Esophagus muscularis mucosa (tissue), 4 donors: ENCODE results near the gene MLLT3. TPM values are rescaled to one million over a fixed set of nuclear protein-coding genes. Genes with fewer than 3 reads are reported as not detected.

Experiments used
- DNase-seq: peaks from one replicate; pipeline ENCODE4 v3.0.0-alpha.2; 2017; ENCODE audit errors: extremely low spot score
- H3K27ac ChIP-seq, 4 donors: fragments of 200-600 bp; sonication (generic); replicated peaks in 1 of 4; 1 replicate in 3 of 4; 2 replicates in 1 of 4; pipeline ENCODE4 v1.5.1; 2016 to 2019; ENCODE audit warnings: mild to moderate bottlenecking in 1 of 4
- H3K27me3 ChIP-seq, 4 donors: fragments of 200-600 bp; sonication (generic); one replicate each; pipeline versions ENCODE4 v1.5.1 to v1.6.0; 2016 to 2019
- H3K36me3 ChIP-seq, 4 donors: fragments of 200-600 bp; sonication (generic); one replicate each; pipeline ENCODE4 v1.5.1; 2016 to 2019
- H3K4me1 ChIP-seq, 4 donors: fragments of 200-600 bp; sonication (generic); one replicate each; pipeline ENCODE4 v1.5.1; 2016 to 2019
- H3K4me3 ChIP-seq, 4 donors: fragments of 200-600 bp; sonication (generic); 1 replicate in 2 of 4; 2 replicates in 2 of 4; pipeline ENCODE4 v1.5.1; 2016 to 2019; ENCODE audit warnings: mild to moderate bottlenecking in 4 of 4, moderate library complexity in 1 of 4
- H3K9me3 ChIP-seq, 4 donors: fragments of 200-600 bp; sonication (generic); 1 replicate in 3 of 4; 2 replicates in 1 of 4; pipeline ENCODE4 v1.5.1; 2016 to 2019
- CTCF ChIP-seq, 3 experiments: fragments of 200-600 bp in 2 of 3; fragments of 450-650 bp in 1 of 3; sonication (generic) in 2 of 3; IDR thresholded peaks; one replicate each; pipeline ENCODE4 v1.5.1; 2017 to 2019; ENCODE audit warnings: antibody characterized with exemption in 3 of 3, mild to moderate bottlenecking in 2 of 3, moderate library complexity in 1 of 3
- EP300 ChIP-seq: sonication (generic); formaldehyde crosslinking; IDR thresholded peaks from one replicate; pipeline ENCODE4 v1.6.1; 2017; ENCODE audit warnings: antibody characterized with exemption
- POLR2A ChIP-seq: fragments of 450-650 bp; IDR thresholded peaks from one replicate; pipeline ENCODE4 v1.6.1; 2017; ENCODE audit warnings: antibody characterized with exemption, moderate library complexity, mild to moderate bottlenecking, low read depth
- POLR2AphosphoS5 ChIP-seq, 2 donors: sonication (generic); formaldehyde crosslinking; IDR thresholded peaks; one replicate each; pipeline ENCODE4 v1.6.1; 2017; ENCODE audit warnings: antibody characterized with exemption in 2 of 2
- WGBS: methylation state at CpG from one replicate; pipeline ENCODE4 v1.1.5; 2018; 5-methylcytosine and 5-hydroxymethylcytosine counted together
- intact Hi-C: fragments of 100-400 bp; cut with DNase I; formaldehyde crosslinking; loops from one replicate; pipeline ENCODE4 v1.15.1; 2023
- total RNA-seq, 4 donors: library from RNA; depleted of rRNA; stranded (reverse); fragments of >200 nt; gene quantifications; one replicate each; pipeline versions ENCODE4 v1.1.0 to v1.2.1, GENCODE V29; 2016

Gene MLLT3
- total RNA-seq, 4 donors from 2014 or later, result 14.1 to 30.7 (median 18.0) TPM

GRCh38 chr9:20564650-20565049 is 57.6 kb downstream of the MLLT3 start:
- H3K27ac ChIP-seq, result no peak overlapping the region
- no peaks in the 10 kb centered on the region for H3K36me3 ChIP-seq
- H3K4me3 ChIP-seq, result no peak overlapping the region
- intact Hi-C loops, result no loop called here
- H3K27me3 ChIP-seq, result no peaks in the 10 kb centered on the region
- no peak for DNase-seq
- TF ChIP-seq CTCF (IDR thresholded peaks at IDR 0.05) (no peak), POLR2AphosphoS5 (IDR thresholded peaks at IDR 0.05) (no peak), EP300 (no peak), POLR2A (no peak)
- H3K4me1 ChIP-seq, result peaks cover 16 to 60% (median 53%) of the 10 kb centered on the region in 4 donors
- no peaks in the 10 kb centered on the region for H3K9me3 ChIP-seq
- 74% methylated on average over 3 of the region's 3 CpGs for WGBS

- H3K4me3 ChIP-seq, result no peak overlapping the region
- no peaks in the 10 kb centered on the region for H3K27me3 ChIP-seq
- TF ChIP-seq POLR2AphosphoS5 (IDR thresholded peaks at IDR 0.05) (no peak), EP300 (no peak), CTCF (IDR thresholded peaks at IDR 0.05) (no peak), POLR2A (no peak)
- H3K4me1 ChIP-seq, result peaks cover 16 to 60% (median 54%) of the 10 kb centered on the region in 4 donors
- intact Hi-C loops, result no loop called here
- no peaks in the 10 kb centered on the region for H3K36me3 ChIP-seq
- no peaks in the 10 kb centered on the region for H3K9me3 ChIP-seq
- WGBS, result 8% methylated on average over 1 of the region's 1 CpG
- no peak overlapping the region for H3K27ac ChIP-seq
- peak; percentile 0 for DNase-seq
These were observed 58.4 kb downstream of the MLLT3 start for GRCh38 chr9:20563917-20564316.

GRCh38 chr9:20562051-20562450 is 60.2 kb downstream of the MLLT3 start:
- Histone ChIP-seq H3K9me3 (no peaks in the 10 kb centered on the region), H3K4me1 (peaks cover 30 to 63% (median 57%) of the 10 kb centered on the region in 4 donors), H3K4me3 (no peak overlapping the region), H3K27ac (no peak overlapping the region), H3K36me3 (no peaks in the 10 kb centered on the region), H3K27me3 (no peaks in the 10 kb centered on the region)
- intact Hi-C loops, result no loop called here
- DNase-seq, result peak; percentile 12
- WGBS, result 100% methylated on average over 2 of the region's 2 CpGs
- TF ChIP-seq POLR2A (no peak), EP300 (no peak), CTCF (IDR thresholded peaks at IDR 0.05) (no peak)

- H3K9me3 ChIP-seq, result no peaks in the 10 kb centered on the region
- peak; percentile 34 for DNase-seq
- no peaks in the 10 kb centered on the region for H3K27me3 ChIP-seq
- no peak for TF ChIP-seq CTCF (IDR thresholded peaks at IDR 0.05)
- TF ChIP-seq POLR2AphosphoS5 (IDR thresholded peaks at IDR 0.05), result no peak
- no peak for TF ChIP-seq POLR2A
- TF ChIP-seq EP300, result no peak
- H3K36me3 ChIP-seq, result no peaks in the 10 kb centered on the region
- 86% methylated on average over 3 of the region's 3 CpGs for WGBS
- H3K4me1 ChIP-seq, result peaks cover 30 to 62% (median 57%) of the 10 kb centered on the region in 4 donors
- no peak overlapping the region for H3K27ac ChIP-seq
- H3K4me3 ChIP-seq, result no peak overlapping the region
- intact Hi-C loops, result no loop called here
These were observed 60.8 kb downstream of the MLLT3 start for GRCh38 chr9:20561531-20561930.

- Histone ChIP-seq H3K4me1 (peaks cover 30 to 67% (median 61%) of the 10 kb centered on the region in 4 donors), H3K27me3 (no peaks in the 10 kb centered on the region), H3K9me3 (no peaks in the 10 kb centered on the region), H3K27ac (no peak overlapping the region), H3K4me3 (no peak overlapping the region), H3K36me3 (no peaks in the 10 kb centered on the region)
- WGBS, result 69% methylated on average over 1 of the region's 1 CpG
- intact Hi-C loops, result loop anchor here (10.0 kb wide), 1 partner anchor 125 kb away; the partner anchor contains the start of gene FOCAD
- TF ChIP-seq CTCF (IDR thresholded peaks at IDR 0.05) (no peak), POLR2AphosphoS5 (IDR thresholded peaks at IDR 0.05) (no peak), EP300 (no peak), POLR2A (no peak)
- peak; percentile 4 for DNase-seq
These were observed 62.9 kb downstream of the MLLT3 start for GRCh38 chr9:20559231-20559890.
